ENCODE results near the gene HMOX1. TPM values are rescaled to one million over a fixed set of nuclear protein-coding genes. Genes with fewer than 3 reads are reported as not detected.

Gene HMOX1
- total RNA-seq, 2 donors from 2014 or later: 1.9 to 11.1 TPM

- no peaks in the 10 kb centered on the region for H3K27me3 ChIP-seq
- DNase-seq (ENCODE audit: low spot score): no peak
These were observed 35.8 kb upstream of the HMOX1 start for GRCh38 chr22:35344956-35345690.

DNA sequence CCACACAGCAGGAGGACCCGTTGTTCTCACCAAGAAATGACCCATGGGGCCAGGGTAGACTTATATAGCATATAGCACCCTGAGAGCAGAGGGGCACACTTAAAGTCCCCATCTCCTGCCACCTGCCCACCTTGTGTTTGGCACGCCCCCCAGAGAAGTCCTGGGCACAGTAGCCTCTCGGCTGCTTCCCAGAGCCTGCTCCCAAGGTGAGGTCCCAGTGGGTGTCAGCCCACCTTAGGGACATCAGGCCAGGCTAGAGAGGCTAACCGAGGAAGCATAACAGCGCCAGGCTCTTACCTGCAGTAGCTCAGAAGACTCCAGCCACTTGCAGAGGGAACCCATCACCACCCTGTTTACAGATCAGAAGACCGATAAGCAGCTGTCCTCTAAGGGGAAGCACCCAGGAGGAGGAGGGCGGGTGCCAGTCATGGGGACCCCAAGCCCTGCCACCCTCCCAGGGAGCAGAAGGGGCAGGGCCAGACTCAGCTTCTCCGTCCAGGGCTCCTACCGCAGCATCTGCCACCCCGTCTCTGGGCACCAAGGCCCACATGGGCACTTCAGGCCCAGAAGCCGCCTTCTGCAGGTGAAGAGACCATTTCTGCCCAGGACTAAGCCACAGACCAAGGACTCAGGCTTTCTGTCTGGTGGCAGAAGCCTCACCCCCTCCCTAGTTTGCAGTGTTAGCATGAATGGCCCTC lies 34.9 kb upstream of the HMOX1 start:
- Histone ChIP-seq H3K36me3 (peaks cover 66% of the 10 kb centered on the region), H3K27ac (no peak overlapping the region), H3K9me3 (no peaks in the 10 kb centered on the region), H3K27me3 (no peaks in the 10 kb centered on the region), H3K4me1 (peaks cover 0 to 14% of the 10 kb centered on the region in 2 donors), H3K4me3 (no peak overlapping the region)
- no peak for TF ChIP-seq CTCF (IDR thresholded peaks at IDR 0.05)
- DNase-seq (ENCODE audit: low spot score): no peak

More at GRCh38 chr22:35344956-35345690, 35.8 kb upstream of the HMOX1 start:
- Histone ChIP-seq H3K27ac (no peak overlapping the region), H3K4me3 (no peak overlapping the region), H3K9me3 (no peaks in the 10 kb centered on the region), H3K36me3 (peaks cover 74% of the 10 kb centered on the region), H3K4me1 (peaks cover 0 to 6% of the 10 kb centered on the region in 2 donors)
- TF ChIP-seq CTCF (IDR thresholded peaks at IDR 0.05): no peak

GRCh38 chr22:35346596-35347220 lies 34.2 kb upstream of the HMOX1 start:
- DNase-seq (ENCODE audit: low spot score): no peak
- TF ChIP-seq CTCF (IDR thresholded peaks at IDR 0.05): no peak
- Histone ChIP-seq H3K9me3 (no peaks in the 10 kb centered on the region), H3K4me3 (no peak overlapping the region), H3K36me3 (peaks cover 58% of the 10 kb centered on the region), H3K27ac (no peak overlapping the region), H3K27me3 (no peaks in the 10 kb centered on the region), H3K4me1 (peaks cover 0 to 21% of the 10 kb centered on the region in 2 donors)

GRCh38 chr22:35347462-35347861 lies 33.4 kb upstream of the HMOX1 start:
- no peak overlapping the region for H3K4me3 ChIP-seq
- H3K27ac ChIP-seq: no peak overlapping the region
- peaks cover 51% of the 10 kb centered on the region for H3K36me3 ChIP-seq
- H3K4me1 ChIP-seq: peaks cover 0 to 28% of the 10 kb centered on the region in 2 donors
- H3K27me3 ChIP-seq: no peaks in the 10 kb centered on the region
- no peak for DNase-seq (ENCODE audit: low spot score)
- TF ChIP-seq CTCF (IDR thresholded peaks at IDR 0.05): no peak
- H3K9me3 ChIP-seq: no peaks in the 10 kb centered on the region

DNA sequence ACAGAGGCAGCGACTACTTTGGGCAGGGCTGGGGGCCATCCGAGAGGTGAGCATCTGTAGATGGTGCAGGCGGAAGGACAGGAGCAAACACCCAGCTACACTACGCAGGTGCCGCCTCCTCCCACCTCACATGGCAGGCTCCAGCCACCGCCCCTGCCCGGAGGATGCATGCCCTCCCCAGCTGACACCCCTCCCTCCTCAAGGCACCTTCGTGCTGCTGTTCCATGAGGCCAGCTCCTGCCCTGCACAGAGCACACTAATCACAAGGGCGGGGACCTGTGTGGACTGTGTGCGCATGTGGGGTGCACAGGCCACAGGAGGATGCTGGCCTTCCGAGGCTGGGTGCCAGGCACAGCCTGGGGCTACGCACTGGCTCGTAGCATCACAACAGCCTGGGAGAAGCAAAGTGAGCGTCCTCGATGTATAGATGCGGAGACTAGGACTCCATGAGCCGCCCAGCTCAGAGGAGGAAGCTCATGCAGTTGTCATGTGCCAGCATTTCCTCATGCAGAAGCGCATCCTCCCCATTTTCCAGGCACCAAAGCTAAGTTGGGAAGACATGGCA lies 32.8 kb upstream of the HMOX1 start:
- Histone ChIP-seq H3K9me3 (no peaks in the 10 kb centered on the region), H3K27ac (no peak overlapping the region), H3K27me3 (no peaks in the 10 kb centered on the region), H3K4me1 (peaks cover 0 to 33% of the 10 kb centered on the region in 2 donors), H3K4me3 (no peak overlapping the region), H3K36me3 (peaks cover 47% of the 10 kb centered on the region)
- TF ChIP-seq CTCF (IDR thresholded peaks at IDR 0.05): no peak
- DNase-seq (ENCODE audit: low spot score): no peak
